Coronary artery (tissue), 2 donors: ENCODE results near the gene CYP4A11.
"Not testable (repeated sequence)": the region's sequence is repeated elsewhere in the genome, so short reads cannot be mapped to it uniquely, and the experiment has no call there.

Experiments used
- DNase-seq: peaks from one replicate; pipeline ENCODE4 v3.0.0-alpha.2; 2017; ENCODE audit warnings: low spot score
- H3K27ac ChIP-seq, 2 donors: fragments of 200-600 bp; sonication (generic); one replicate each; pipeline ENCODE4 v1.5.1; 2016 to 2019
- H3K4me3 ChIP-seq: fragments of 200-600 bp; sonication (generic); 2 replicates; pipeline ENCODE4 v1.5.1; 2016; ENCODE audit warnings: mild to moderate bottlenecking, moderate library complexity
- CTCF ChIP-seq: fragments of 200-600 bp; sonication (generic); IDR thresholded peaks from one replicate; pipeline ENCODE4 v1.5.1; 2019; ENCODE audit warnings: antibody characterized with exemption

The CYP4A11 gene

GRCh38 chr1:46936788-46937187, 4.5 kb downstream of the CYP4A11 start:
- no peak overlapping the region for H3K4me3 ChIP-seq
- no peak for DNase-seq
- H3K27ac ChIP-seq = no peak overlapping the region
- TF ChIP-seq CTCF = no peak

- H3K27ac ChIP-seq, H3K4me3 ChIP-seq, DNase-seq: not testable (repeated sequence)
- TF ChIP-seq CTCF = peak; percentile 37
Observed at GRCh38 chr1:46934852-46935251, 6.4 kb downstream of the CYP4A11 start.

- H3K27ac ChIP-seq, DNase-seq, H3K4me3 ChIP-seq: not testable (repeated sequence)
Observed at GRCh38 chr1:46932020-46932419, 9.3 kb downstream of the CYP4A11 start.

GRCh38 chr1:46931151-46931550, 10.1 kb downstream of the CYP4A11 start:
- H3K4me3 ChIP-seq = no peak overlapping the region
- no peak for DNase-seq

GRCh38 chr1:46927249-46927835, 13.9 kb downstream of the CYP4A11 start:
- no peak for DNase-seq

More at GRCh38 chr1:46931151-46931550, 10.1 kb downstream of the CYP4A11 start:
- H3K27ac ChIP-seq = no peak overlapping the region
- TF ChIP-seq CTCF = no peak

GRCh38 chr1:46910790-46911189, 30.5 kb downstream of the CYP4A11 start:
- no peak for DNase-seq
- no peak for TF ChIP-seq CTCF

More at GRCh38 chr1:46927249-46927835, 13.9 kb downstream of the CYP4A11 start:
- no peak for TF ChIP-seq CTCF
- Histone ChIP-seq H3K27ac (no peak overlapping the region), H3K4me3 (no peak overlapping the region)

GRCh38 chr1:46903481-46903880, 37.8 kb downstream of the CYP4A11 start:
- TF ChIP-seq CTCF = no peak
- Histone ChIP-seq H3K4me3 (no peak overlapping the region), H3K27ac (no peak overlapping the region)
- DNase-seq = no peak

More at GRCh38 chr1:46910790-46911189, 30.5 kb downstream of the CYP4A11 start:
- Histone ChIP-seq H3K4me3 (no peak overlapping the region), H3K27ac (no peak overlapping the region)
